Fibroblast of skin of right quadriceps (primary cell): ENCODE measurements around the gene TMCC2.

Experiments used
- DNase-seq: peaks from one replicate; pipeline ENCODE4 v3.0.0-alpha.2; 2013

Gene TMCC2

GRCh38 chr1:205227584-205228013 is at the start of gene TMCC2:
TMCC2 (plus strand) TSS chr1:205227946; CDS start chr1:205228565, 619 bp downstream.
- DNase-seq = peak; percentile 92

- DNase-seq = peak; percentile 28
Measured at GRCh38 chr1:205179842-205180241, 47.9 kb upstream of the TMCC2 start.

- DNase-seq = peak; percentile 37
Measured at GRCh38 chr1:205180331-205180730, 47.4 kb upstream of the TMCC2 start.

GRCh38 chr1:205182930-205183329 is 44.8 kb upstream of the TMCC2 start:
- DNase-seq = no peak

- DNase-seq = peak; percentile 76
Measured at GRCh38 chr1:205183676-205184335, 43.9 kb upstream of the TMCC2 start.

- DNase-seq = no peak
Measured at GRCh38 chr1:205186191-205186590, 41.6 kb upstream of the TMCC2 start.

- no peak for DNase-seq
Measured at GRCh38 chr1:205187420-205187819, 40.3 kb upstream of the TMCC2 start.

- no peak for DNase-seq
Measured at GRCh38 chr1:205188098-205188497, 39.6 kb upstream of the TMCC2 start.

- no peak for DNase-seq
Measured at GRCh38 chr1:205188596-205188995, 39.1 kb upstream of the TMCC2 start.

GRCh38 chr1:205189131-205189530 is 38.6 kb upstream of the TMCC2 start:
- DNase-seq = no peak

GRCh38 chr1:205190845-205191577 is 36.7 kb upstream of the TMCC2 start:
- peak; percentile 24 for DNase-seq

- DNase-seq = no peak
Measured at GRCh38 chr1:205191622-205192021, 36.1 kb upstream of the TMCC2 start.

GRCh38 chr1:205192287-205192686 is 35.5 kb upstream of the TMCC2 start:
- DNase-seq = no peak

GRCh38 chr1:205199090-205199930 is 28.4 kb upstream of the TMCC2 start:
- no peak for DNase-seq

GRCh38 chr1:205199931-205200299 is 27.8 kb upstream of the TMCC2 start:
- DNase-seq = no peak

GRCh38 chr1:205204552-205204951 is 23.2 kb upstream of the TMCC2 start:
- peak; percentile 45 for DNase-seq

- DNase-seq = no peak
Measured at GRCh38 chr1:205205055-205205454, 22.7 kb upstream of the TMCC2 start.

- DNase-seq = no peak
Measured at GRCh38 chr1:205208811-205209210, 18.9 kb upstream of the TMCC2 start.

GRCh38 chr1:205210756-205211168 is 17.0 kb upstream of the TMCC2 start:
- no peak for DNase-seq

- peak; percentile 98 for DNase-seq
Measured at GRCh38 chr1:205211169-205211838, 16.4 kb upstream of the TMCC2 start, which contains the start of gene DSTYK. DSTYK (minus strand) TSS chr1:205211702; CDS start chr1:205211535, 167 bp downstream.

GRCh38 chr1:205211839-205212536 is 15.8 kb upstream of the TMCC2 start:
- no peak for DNase-seq

GRCh38 chr1:205214756-205215155 is 13.0 kb upstream of the TMCC2 start:
- no peak for DNase-seq
